A549 (cell line): Measurements from ENCODE around the gene KRT6C.

Source experiments
- CBX2 ChIP-seq: fragments of 200-600 bp; sonication (generic); IDR thresholded peaks from 2 replicates; pipeline ENCODE4 v1.6.1; 2016; ENCODE audit warnings: low read depth, mild to moderate bottlenecking, borderline replicate concordance
- CTCF ChIP-seq: fragments of >200 bp; sonication (Bioruptor Twin); formaldehyde crosslinking; IDR thresholded peaks from 3 replicates; pipeline ENCODE4 v1.5.1; 2016
- HOXB5 ChIP-seq: fragments of 250-450 bp; sonication (Bioruptor Pico); IDR thresholded peaks from 2 replicates; pipeline ENCODE4 v1.5.0; 2020; ENCODE audit warnings: mild to moderate bottlenecking, moderate library complexity
- MAZ ChIP-seq: fragments of 150-350 bp; IDR thresholded peaks from 2 replicates; pipeline ENCODE4 v1.6.1; 2014; ENCODE audit warnings: antibody characterized with exemption, low read depth, low read length, borderline replicate concordance
- NFE2L2 ChIP-seq: fragments of 150-350 bp; conservative IDR thresholded peaks from 2 replicates; pipeline ENCODE4 v1.6.1; 2014; ENCODE audit warnings: low read length
- POLR2A ChIP-seq: IDR thresholded peaks from 2 replicates; pipeline ENCODE4 v1.6.1; 2012; ENCODE audit warnings: mild to moderate bottlenecking, low read length
- POLR2AphosphoS2 ChIP-seq: conservative IDR thresholded peaks from 2 replicates; pipeline ENCODE4 v1.6.1; 2012; ENCODE audit warnings: low read length, improper control_type of control experiment, inconsistent platforms

- TF ChIP-seq CTCF = no peak
- TF ChIP-seq POLR2AphosphoS2 = no peak
- no peak for TF ChIP-seq POLR2A
- TF ChIP-seq MAZ = no peak
- no peak for TF ChIP-seq NFE2L2
- no peak for TF ChIP-seq HOXB5 (CRISPR knock-in tag)
- no peak for TF ChIP-seq CBX2
Measured at GRCh38 chr12:52521175-52521567, 47.6 kb upstream of the KRT6C start.
